Endodermal cell (in vitro differentiated cells): ENCODE results near the gene S1PR2. TPM values are rescaled to one million over a fixed set of nuclear protein-coding genes. Genes with fewer than 3 reads are reported as not detected.

Experiments used
- DNase-seq: peaks from one replicate; pipeline ENCODE4 v3.0.0-alpha.2; 2017
- H3K27ac ChIP-seq: 2 replicates; pipeline ENCODE4 v1.5.1; 2013; ENCODE audit warnings: mild to moderate bottlenecking, low read depth, low read length, moderate library complexity
- H3K27me3 ChIP-seq: 2 replicates; pipeline ENCODE4 v1.6.1; 2013; ENCODE audit warnings: mild to moderate bottlenecking, low read length, moderate library complexity; ENCODE audit not compliant: insufficient read depth, control insufficient read depth, poor library complexity, severe bottlenecking
- H3K36me3 ChIP-seq: 2 replicates; pipeline ENCODE4 v1.7.0; 2013; ENCODE audit warnings: mild to moderate bottlenecking, low read length, moderate library complexity; ENCODE audit not compliant: control insufficient read depth, insufficient read depth
- H3K4me1 ChIP-seq: one replicate; pipeline ENCODE4 v1.7.0; 2013; ENCODE audit warnings: low read length; ENCODE audit not compliant: control insufficient read depth, insufficient read depth
- H3K4me3 ChIP-seq: 2 replicates; pipeline ENCODE4 v1.5.1; 2013; ENCODE audit warnings: mild to moderate bottlenecking, low read length, moderate library complexity
- H3K9ac ChIP-seq: 2 replicates; pipeline ENCODE4 v1.6.1; 2013; ENCODE audit warnings: mild to moderate bottlenecking, low read length, moderate library complexity; ENCODE audit not compliant: poor library complexity, severe bottlenecking; ENCODE audit errors: extremely low read depth
- H3K9me3 ChIP-seq: 2 replicates; pipeline ENCODE4 v1.6.1; 2013; ENCODE audit warnings: mild to moderate bottlenecking, low read length, moderate library complexity; ENCODE audit not compliant: control insufficient read depth
- H3K27ac Mint-ChIP-seq: 2 replicates; pipeline ENCODE4 v1.8.0; 2020; ENCODE audit warnings: mixed read lengths
- H3K27me3 Mint-ChIP-seq: 2 replicates; pipeline ENCODE4 v1.8.0; 2021; ENCODE audit warnings: mild to moderate bottlenecking, mixed read lengths; ENCODE audit not compliant: insufficient read depth
- H3K36me3 Mint-ChIP-seq: 2 replicates; pipeline ENCODE4 v1.8.0; 2020; ENCODE audit warnings: low read depth, mixed read lengths
- H3K4me1 Mint-ChIP-seq: 2 replicates; pipeline ENCODE4 v1.8.0; 2020; ENCODE audit warnings: mixed read lengths
- H3K4me3 Mint-ChIP-seq: 2 replicates; pipeline ENCODE4 v1.8.0; 2020; ENCODE audit warnings: mild to moderate bottlenecking, moderate library complexity, mixed read lengths
- H3K9me3 Mint-ChIP-seq: 2 replicates; pipeline ENCODE4 v1.8.0; 2020; ENCODE audit warnings: mild to moderate bottlenecking, mixed read lengths
- CTCF ChIP-seq: fragments of 200-600 bp; sonication (generic); conservative IDR thresholded peaks from 2 replicates; pipeline ENCODE4 v1.5.0; 2021; ENCODE audit warnings: antibody characterized with exemption, mild to moderate bottlenecking
- WGBS, 2 experiments: methylation state at CpG; one replicate each; pipeline versions ENCODE4 v1.1.5 to v1.1.7; 2013; ENCODE audit warnings: missing lambda C conversion rate in 2 of 2, mixed read lengths in 1 of 2; ENCODE audit not compliant: insufficient coverage in 1 of 2, insufficient read length in 1 of 2; 5-methylcytosine and 5-hydroxymethylcytosine counted together
- total RNA-seq, 2 donors: library from RNA; stranded (reverse); fragmentation: NEBNext Ultra II Directional in 1 of 2; extraction: Animal tissue kit (Norgen Biotek cat#: 25700) in 1 of 2; gene quantifications; 2 replicates in 1 of 2; 3 replicates in 1 of 2; pipeline ENCODE4 v1.2.1, GENCODE V29; 2021

Gene S1PR2
- total RNA-seq, 2 donors from 2014 or later = 11.0 to 16.4 TPM

- Histone ChIP-seq H3K4me3 (peak within 1 kb of the TSS; percentile 72), H3K27ac (no peak within 1 kb of the TSS), H3K27me3 (peaks cover 37% of the 10 kb centered on the region), H3K9ac (no peak within 1 kb of the TSS), H3K36me3 (no peaks in the 10 kb centered on the region), H3K9me3 (no peaks in the 10 kb centered on the region), H3K4me1 (no peaks in the 10 kb centered on the region)
- Mint-ChIP-seq H3K4me3 (peak within 1 kb of the TSS; percentile 42), H3K36me3 (no peaks in the 10 kb centered on the region), H3K27ac (no peak within 1 kb of the TSS), H3K27me3 (peaks cover 62% of the 10 kb centered on the region), H3K4me1 (no peaks in the 10 kb centered on the region), H3K9me3 (no peaks in the 10 kb centered on the region)
- peak; percentile 90 for DNase-seq
- TF ChIP-seq CTCF = peak; percentile 41
- 8 to 12% methylated on average over 48 to 51 of the region's 51 CpGs for WGBS, 2 experiments
These were observed 39.7 kb upstream of the S1PR2 start, which contains the start of gene ICAM1 for GRCh38 chr19:10270616-10271394. ICAM1 (plus strand) TSS chr19:10271120; CDS start chr19:10271160, 40 bp downstream.

- Histone ChIP-seq H3K9me3 (no peaks in the 10 kb centered on the region), H3K36me3 (no peaks in the 10 kb centered on the region), H3K9ac (no peak overlapping the region), H3K27ac (no peak overlapping the region), H3K4me1 (no peaks in the 10 kb centered on the region), H3K4me3 (peak overlapping the region; percentile 72), H3K27me3 (peaks cover 37% of the 10 kb centered on the region)
- TF ChIP-seq CTCF = no peak
- Mint-ChIP-seq H3K27me3 (peaks cover 62% of the 10 kb centered on the region), H3K27ac (no peak overlapping the region), H3K9me3 (no peaks in the 10 kb centered on the region), H3K4me1 (no peaks in the 10 kb centered on the region), H3K4me3 (peak overlapping the region; percentile 42), H3K36me3 (no peaks in the 10 kb centered on the region)
- peak; percentile 64 for DNase-seq
- WGBS, 2 experiments = 24 to 27% methylated on average over 12 to 37 of the region's 37 CpGs
These were observed 39.1 kb upstream of the S1PR2 start for GRCh38 chr19:10270180-10270615.

GRCh38 chr19:10269333-10270179 is 38.4 kb upstream of the S1PR2 start:
- Mint-ChIP-seq H3K4me1 (no peaks in the 10 kb centered on the region), H3K4me3 (peak overlapping the region; percentile 42), H3K36me3 (no peaks in the 10 kb centered on the region), H3K9me3 (no peaks in the 10 kb centered on the region), H3K27me3 (peaks cover 59% of the 10 kb centered on the region), H3K27ac (no peak overlapping the region)
- Histone ChIP-seq H3K9me3 (no peaks in the 10 kb centered on the region), H3K27ac (no peak overlapping the region), H3K27me3 (peaks cover 37% of the 10 kb centered on the region), H3K4me1 (no peaks in the 10 kb centered on the region), H3K9ac (no peak overlapping the region), H3K36me3 (no peaks in the 10 kb centered on the region), H3K4me3 (no peak overlapping the region)
- peak; percentile 95 for TF ChIP-seq CTCF
- peak; percentile 96 for DNase-seq
- WGBS, 2 experiments = 11 to 14% methylated on average over 51 to 59 of the region's 59 CpGs
